Jurkat, Clone E6-1 (cell line): ENCODE results near the gene NECTIN1.

Experiments
- DNase-seq: peaks from one replicate; pipeline ENCODE4 v3.0.0-alpha.2; 2011; ENCODE audit warnings: low read depth, low spot score
- H3K4me3 ChIP-seq: 2 replicates; pipeline ENCODE4 v1.5.1; 2011; ENCODE audit warnings: mild to moderate bottlenecking, low read length, control low read depth, moderate library complexity

The NECTIN1 gene

DNA sequence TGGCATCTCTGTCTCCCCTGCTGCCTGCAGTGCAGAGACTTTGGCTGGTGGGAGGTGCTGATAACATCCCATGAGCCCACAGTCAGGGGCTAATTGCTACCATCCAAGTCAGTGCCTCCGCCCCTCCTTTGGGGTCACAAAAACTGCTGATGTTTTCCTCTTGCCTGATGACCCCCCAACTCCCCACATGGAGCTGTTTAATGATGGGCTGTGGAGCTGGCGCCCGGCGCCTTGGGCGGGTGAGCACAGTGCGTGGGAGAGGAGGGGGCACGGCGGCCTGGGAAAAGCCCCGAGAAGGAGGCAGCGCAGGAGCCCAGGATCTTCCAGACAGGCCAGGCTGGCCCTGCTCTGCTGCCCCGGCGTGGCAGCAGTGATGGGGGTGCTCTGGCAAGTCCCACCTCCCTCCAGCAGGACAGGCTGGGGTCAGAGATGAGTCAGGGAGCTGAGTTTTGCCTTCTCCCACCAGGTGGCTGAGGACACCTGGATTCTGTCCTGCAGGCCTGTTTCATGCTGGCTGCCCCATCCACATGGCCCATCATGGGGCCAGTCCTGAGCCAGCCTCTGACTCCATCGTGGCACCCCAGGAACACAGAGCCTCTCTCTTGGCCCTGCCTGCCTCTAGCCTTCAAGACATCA lies 43.8 kb downstream of the NECTIN1 start:
- H3K4me3 ChIP-seq, result no peak overlapping the region
- no peak for DNase-seq

DNA sequence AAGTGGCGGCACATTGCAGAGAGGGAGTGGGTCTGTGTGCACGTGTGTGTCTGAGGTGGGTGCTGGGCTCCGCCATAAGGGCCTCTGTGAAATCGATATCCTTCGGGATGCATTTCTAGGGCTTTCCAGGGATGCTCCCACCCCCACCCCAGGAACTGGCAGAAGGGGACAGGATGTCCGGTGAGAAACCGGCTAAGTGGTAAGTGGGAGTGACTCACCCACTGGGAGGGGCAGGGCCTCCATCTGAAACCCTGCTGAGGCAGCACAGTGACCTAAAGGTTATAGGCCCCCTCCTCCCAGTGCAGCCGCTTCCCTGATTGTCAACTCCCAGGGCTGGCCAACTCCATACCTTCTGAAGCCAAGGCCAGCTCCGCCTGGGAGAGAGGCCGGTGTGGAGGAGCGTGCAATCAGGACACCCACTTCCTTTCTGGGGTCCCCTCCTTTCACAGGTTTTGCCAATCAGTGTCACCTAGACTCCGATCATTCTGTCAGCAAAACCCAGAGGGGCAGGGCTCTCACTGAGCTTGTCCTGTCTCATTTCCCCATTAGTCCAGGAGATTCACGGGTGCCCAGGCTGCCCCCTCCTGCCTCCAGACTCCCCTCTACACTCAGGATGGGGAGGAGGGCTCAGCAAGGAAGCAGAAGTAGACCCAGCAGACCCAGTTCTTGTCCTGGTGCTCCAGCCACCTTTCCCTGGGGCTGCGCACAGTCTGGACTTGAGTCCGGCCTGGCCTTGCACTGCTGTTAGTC lies 44.5 kb downstream of the NECTIN1 start:
- no peak for DNase-seq

DNA sequence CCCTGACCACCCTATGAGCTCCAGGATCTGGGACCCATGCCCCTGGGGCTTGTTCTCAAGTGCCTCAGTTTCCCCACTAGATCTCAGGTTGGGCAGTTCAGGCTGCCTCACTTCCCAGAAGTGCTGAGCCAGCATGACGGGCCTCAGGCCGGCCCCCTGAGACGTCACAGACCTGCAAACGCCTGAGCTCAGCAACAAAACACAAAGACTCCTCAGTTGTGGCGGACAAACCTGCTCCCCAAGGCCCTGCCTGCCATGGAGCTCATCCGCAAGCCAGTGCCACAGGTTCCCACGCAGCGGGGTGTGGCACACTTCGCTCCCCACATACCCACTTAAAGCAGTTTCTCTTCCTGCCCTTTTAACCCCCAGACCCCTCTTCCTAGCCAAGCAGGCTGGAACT lies 45.2 kb downstream of the NECTIN1 start:
- no peak for DNase-seq
- H3K4me3 ChIP-seq, result no peak overlapping the region

More for the DNA sequence above, 44.5 kb downstream of the NECTIN1 start:
- H3K4me3 ChIP-seq, result no peak overlapping the region

DNA sequence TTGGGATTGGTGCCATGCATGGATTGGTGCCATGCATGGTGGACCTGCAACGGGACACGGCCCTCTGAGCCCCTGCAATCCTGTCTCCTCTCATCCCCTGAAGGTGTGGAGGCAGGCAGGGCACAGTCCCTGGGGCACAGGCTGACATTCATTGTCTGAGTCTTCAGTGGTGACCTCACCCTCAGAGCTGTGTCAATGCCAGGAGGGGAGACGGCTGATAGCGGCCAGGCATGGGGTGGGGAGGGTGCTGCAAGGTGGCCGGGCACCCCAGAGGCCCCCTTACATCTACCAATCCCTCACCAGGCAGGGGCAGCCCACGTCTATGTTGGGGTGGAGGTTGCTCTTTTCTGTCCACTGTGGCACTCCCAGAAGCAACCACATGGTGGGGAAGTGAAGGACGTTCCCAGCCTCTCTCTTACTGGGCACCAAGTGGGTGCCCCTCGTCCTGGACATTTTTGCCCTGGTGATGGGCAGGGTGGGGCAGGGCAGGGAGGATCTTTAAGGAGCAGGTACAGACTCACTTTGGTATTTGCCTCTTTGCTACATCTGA lies 47.6 kb downstream of the NECTIN1 start:
- DNase-seq, result no peak
- H3K4me3 ChIP-seq, result no peak overlapping the region

DNA sequence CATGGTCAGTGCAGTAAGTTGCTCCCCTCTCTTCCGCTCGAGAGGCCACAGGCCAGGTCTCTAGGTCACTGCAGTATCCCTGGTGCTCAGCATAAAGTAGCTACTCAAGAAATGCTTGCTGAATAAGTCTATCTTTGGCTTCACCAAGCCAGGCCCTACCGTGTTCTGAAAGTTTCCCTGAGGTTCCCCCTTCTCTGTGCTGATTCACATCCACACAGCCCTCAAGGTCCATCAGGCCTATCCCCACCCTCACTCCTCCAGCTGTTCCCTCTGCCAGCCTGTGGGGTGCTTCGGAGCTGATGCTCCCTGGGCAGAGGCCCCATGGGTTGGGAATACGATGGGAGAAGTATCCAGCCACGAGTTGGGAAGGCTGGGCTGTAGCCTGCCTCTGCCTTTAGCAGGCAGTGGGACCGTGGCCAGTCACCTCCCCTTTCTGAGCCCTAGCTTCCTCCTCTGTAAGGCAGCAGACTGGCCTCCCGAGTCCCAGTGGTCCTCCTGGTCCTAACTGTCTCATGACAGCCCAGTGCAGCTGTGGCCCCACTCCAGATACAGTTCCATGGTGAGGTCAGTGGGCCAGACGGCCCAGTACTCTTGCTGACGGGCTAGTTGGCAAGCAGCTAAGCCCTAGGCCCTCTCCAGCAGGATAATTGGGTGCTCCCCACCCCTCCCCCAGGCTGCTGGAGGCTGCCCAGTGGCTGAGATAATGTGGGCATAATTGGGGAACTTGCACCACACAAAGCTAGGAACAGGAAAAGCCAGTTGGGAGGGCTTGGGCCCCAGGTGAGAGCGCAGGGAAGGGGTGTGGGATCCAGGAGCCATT lies 48.2 kb downstream of the NECTIN1 start:
- no peak for DNase-seq
- no peak overlapping the region for H3K4me3 ChIP-seq

DNA sequence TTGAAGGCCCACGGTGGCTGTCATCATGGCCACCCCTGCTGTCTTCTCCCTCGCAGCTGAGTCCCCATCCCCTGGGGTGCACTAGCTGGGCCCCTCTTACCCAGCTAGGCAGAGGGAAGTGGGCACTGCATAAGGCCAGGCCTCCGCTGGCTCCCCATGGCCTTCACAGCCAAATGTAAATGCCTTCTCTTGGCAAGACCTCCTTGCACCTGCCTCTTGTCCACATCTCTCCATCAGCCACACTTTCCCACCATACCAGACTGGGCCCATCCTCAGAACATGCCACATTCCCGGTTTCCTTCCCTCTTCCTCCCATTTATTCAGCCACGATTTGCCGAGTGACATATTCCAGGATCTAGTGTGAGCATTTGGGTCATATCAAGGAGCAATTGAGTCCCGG lies 49.7 kb downstream of the NECTIN1 start:
- no peak for DNase-seq

DNA sequence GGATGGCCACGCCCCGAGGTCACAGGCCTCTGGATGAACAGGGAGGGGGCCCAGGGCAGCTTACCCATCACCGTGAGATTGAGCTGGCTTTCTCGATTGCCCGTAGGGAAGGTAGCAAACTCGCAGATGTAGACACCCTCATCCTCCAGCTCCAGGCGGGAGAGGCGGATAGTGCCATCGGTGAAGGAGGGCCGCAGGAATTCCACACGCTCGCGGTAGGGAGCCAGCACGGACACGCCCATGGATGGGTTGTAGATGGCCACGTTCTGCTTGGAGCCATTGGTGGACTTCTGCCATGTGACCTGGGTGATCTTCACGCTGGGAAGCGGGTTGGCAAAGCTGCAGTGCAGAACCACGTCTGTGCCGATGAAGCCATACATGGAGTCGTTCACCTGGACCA lies 50.6 kb downstream of the NECTIN1 start:
- no peak overlapping the region for H3K4me3 ChIP-seq

More for the DNA sequence above, 49.7 kb downstream of the NECTIN1 start:
- no peak overlapping the region for H3K4me3 ChIP-seq

DNA sequence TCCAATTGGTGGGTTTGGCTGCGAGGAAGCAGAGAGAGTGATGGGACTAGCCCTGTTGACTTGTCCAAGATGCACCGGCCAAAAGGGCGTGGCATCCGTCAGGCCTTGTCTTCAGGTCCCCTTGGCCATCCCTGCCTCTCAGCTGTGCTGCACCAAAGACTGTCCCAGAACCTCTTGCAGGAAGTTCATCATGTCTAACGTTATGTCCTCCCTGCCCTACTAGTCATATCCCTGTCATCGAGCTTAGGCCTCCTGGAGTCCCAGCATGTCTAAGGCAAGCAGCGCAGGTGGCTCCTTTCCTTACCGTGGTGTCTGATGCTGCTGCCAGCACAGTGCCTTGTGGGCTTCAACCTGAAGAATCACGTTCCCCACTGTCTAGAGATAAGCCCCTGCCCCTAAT lies 51.2 kb downstream of the NECTIN1 start:
- no peak overlapping the region for H3K4me3 ChIP-seq
- no peak for DNase-seq

More for the DNA sequence above, 50.6 kb downstream of the NECTIN1 start:
- DNase-seq, result no peak

DNA sequence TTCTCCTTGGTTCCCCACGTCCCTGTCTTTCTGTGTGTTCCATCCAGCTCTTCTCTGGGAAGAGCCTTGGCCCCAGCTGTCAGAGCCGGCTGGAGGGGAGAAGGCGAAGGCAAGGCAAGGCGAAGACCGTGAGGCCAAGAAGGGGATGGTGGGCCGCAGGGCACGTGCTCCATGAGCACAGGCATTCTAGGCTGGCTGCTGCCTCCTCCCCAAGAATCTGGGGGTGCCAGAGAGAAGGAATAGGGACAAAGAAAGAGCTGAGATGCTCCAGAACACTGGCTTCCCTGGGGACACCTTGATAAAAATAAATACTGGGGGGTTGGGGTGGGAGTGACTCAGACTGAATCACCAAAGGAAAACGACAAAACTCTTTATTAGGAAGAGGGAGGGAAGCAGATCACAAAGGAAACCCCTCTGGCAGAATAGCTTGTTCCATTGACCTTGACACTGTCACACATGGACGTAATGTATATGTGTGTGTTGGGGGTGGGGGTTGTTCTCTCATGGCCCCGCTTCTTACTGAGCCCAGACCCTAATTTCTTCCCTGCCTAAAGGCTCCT lies 52.5 kb downstream of the NECTIN1 start:
- no peak for DNase-seq
- no peak overlapping the region for H3K4me3 ChIP-seq

DNA sequence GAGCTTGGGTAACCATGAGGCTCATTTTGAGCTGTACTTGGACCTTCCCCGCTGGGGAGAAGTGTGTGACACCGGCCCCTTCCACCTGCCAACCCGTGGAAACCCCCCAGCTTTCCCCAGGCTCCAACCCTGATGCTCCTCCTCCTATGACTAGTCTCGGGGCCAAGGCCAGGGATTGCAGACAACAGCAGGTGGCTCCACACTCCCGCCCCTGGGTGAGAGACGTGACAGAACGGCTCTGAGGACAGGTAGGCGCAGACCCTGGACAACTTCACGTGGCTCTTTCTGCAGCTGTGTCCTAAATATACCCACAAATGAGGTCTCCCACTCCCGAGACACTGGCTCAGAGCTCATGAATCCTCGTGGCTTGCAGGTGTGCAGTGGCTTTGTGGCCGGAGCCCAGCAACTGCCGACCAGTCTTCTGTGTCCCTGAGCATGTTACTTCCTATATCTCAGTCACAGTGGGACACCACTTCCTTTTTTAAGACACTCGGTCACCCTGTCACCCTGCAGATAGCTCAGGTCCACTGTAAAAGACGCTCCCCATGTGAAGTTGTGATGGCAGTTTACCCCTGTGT lies 55.2 kb downstream of the NECTIN1 start:
- no peak overlapping the region for H3K4me3 ChIP-seq
- peak; percentile 51 for DNase-seq

DNA sequence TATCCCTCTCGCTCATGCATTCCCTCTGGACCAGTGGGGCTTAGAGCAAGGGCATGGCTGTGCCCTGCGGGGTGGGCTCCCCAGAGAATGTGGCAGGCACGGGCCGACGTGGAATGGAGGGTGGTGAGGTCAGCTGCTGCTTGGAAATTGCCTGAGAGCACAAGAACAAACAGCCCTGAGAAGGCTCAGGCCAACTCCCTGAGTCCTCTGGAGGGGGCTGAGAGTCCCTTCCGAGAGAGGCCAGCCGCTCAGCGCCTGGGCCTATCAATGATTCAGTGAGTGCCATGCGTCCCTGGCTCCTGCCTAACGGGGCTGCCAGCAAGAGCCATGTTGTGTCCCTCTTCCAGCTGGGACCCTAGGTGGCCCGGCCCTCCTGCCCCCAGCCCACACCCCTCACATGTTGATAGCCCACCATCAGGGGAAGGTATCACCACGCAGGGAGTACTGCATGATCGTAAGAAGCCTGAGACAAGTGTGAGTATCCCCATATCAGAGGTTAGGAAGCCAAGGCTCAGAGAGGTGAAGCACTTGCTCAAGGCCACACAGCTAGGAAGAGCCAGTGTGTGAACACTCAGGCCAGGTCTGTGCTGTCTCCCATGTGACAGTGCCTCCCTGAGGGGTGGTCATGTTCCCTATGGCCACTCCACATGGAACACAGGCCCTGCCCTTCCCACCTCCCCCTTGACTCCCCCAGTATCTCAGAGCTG lies 55.8 kb downstream of the NECTIN1 start:
- no peak overlapping the region for H3K4me3 ChIP-seq
- no peak for DNase-seq

DNA sequence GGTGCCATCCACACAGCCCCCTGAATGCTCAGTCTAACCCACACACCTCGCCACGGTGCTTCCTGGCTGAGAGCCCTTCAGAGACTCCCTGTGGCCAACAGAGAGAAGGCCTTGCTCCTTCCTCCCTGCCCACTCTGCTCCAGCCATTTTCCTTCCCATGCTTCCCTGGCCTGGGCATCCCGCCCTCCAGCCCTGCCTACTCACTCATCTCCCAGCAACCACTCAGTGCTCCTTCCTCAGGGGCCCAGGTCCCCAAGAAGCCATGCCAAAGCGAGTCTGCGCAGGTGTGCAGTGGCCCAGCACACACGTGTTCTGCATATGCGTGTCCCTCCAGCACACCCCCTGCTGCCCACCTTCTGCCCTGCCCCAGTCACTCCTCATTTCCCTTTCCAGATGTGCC lies 56.4 kb downstream of the NECTIN1 start:
- DNase-seq, result no peak
- no peak overlapping the region for H3K4me3 ChIP-seq

DNA sequence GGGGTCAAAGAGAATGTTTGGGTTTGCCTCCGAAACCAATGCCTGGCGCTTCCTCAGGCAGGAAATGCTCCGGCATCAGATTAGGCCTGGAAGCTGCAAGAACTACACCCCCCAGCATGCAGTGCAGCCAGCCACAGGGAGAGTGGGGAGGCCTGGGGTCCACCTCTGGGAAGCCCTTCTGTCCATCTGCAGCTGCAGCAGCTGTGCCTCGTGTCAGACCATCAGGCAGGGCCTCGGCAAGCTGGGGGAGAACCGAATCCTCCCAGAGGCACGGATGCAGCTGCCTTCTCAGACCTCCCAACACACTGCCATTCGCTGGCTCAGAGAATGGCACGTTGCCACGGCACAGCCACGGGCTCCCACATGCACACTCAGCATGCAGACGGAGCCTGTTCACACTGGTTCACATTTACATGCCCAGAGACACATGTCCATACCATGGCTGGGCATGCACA lies 57.4 kb downstream of the NECTIN1 start:
- DNase-seq, result no peak
- H3K4me3 ChIP-seq, result no peak overlapping the region

DNA sequence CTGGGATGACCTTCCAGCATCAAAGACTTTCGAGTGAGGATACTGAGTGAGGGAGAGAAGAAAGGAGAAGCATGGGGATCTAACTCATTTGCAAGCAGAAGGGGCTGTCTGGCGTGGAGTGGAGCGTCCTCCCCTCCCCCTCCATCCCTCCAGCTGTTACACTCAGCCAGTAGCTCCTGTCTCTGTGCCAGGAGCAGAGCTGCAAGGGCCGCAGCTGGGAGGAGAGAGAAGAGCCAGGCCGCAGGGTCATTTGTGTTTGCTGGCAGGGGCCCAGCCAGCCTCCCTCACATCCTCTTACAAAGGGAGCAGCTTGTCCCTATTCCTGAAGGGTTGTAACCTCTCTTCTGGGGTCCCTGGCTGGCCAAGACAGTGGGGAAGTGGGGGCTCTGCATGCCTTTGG lies 57.9 kb downstream of the NECTIN1 start:
- H3K4me3 ChIP-seq, result no peak overlapping the region
- DNase-seq, result no peak

DNA sequence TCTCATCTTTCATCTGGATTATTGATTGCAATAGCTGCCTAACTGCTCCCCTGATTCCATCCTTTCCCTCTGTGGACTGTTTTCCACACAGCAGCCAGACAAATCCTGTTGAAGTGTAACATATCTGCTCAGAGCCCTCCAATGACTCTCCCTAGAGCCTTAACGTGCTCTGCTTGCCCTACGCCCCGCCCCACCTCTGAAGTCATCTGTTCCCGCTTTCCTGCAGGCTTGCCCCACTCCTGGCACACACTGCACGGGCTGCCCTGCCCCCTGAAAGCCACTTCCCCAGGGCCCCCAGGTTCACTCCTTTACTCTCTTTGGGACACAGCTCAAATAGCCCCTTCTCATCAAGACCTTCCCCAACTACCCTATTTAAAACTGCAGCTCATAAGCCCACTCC lies 59.5 kb downstream of the NECTIN1 start:
- H3K4me3 ChIP-seq, result no peak overlapping the region
- DNase-seq, result no peak

DNA sequence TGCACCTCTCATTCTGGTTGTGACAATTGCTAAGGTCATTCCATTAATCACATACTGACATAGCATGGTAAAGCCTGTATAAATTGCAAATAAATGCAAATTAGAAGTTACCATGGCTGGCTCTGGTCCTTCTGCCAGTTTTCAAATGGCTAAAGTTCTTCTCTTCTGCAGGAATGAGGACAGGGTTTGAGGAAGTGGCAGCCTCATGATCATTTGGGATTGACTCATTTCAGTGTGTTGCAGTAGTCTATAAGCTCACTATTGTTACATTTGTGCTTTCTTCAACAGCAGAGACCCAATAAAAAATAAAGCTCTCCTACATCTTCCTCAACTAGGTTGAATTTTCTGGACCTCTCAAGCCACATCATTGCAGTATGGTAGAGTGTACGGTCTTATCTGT lies 60.3 kb downstream of the NECTIN1 start:
- DNase-seq, result no peak
- no peak overlapping the region for H3K4me3 ChIP-seq

DNA sequence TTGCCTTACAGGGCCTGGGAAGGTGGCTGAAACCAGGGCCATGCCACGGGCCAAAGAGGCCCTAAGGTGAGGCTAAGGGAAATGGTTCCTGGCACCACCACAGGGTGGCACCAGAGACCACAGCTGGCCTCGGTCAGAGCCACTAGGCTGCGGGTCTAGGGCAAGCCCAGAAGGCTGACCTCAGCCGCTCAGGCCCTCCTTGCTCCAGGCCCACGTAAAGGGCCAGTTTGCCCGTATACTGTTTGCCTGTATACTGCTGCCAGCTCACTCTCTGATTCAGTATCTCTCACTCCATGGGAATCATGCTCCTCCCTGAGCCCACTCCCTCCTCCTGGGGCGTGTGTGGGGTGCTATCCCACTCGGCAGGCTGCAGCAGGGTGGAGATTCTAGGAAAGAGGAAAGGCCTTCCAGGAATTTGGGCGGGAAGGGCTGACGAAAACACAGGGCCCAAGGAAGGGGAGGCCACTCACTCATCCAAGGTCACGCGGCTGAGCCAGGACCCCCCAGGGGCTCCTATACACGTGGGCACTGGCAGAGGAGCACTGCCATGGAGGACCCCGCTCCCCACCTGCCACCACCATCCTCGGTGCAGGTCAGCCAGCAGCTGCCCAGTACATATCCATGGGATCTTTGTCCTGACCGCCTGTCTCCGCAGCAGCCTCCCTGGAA lies 62.4 kb downstream of the NECTIN1 start:
- DNase-seq, result no peak
- no peak overlapping the region for H3K4me3 ChIP-seq

DNA sequence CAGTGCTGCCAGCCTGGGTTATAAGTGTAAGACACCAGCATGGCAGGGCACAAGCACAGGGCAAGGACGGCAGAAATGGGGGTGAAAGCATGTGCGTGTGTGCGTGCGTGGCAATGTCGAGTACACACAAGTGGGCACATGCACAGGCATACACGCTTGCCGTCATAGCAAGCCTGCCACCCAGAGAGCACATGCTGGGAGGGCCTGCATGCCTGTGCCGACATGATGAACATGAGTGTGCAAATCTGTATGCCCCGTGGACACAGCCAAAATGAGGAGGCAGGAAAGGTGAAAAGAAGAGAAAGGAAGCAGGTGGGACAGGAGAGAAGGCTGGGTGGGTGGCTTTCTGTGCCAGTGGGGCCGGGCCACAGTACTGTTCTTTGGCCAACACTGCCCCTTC lies 62.9 kb downstream of the NECTIN1 start:
- DNase-seq, result no peak
- H3K4me3 ChIP-seq, result no peak overlapping the region
